IMR-90 (cell line): ENCODE data around the gene DMD. TPM values are rescaled to one million over a fixed set of nuclear protein-coding genes. Genes with fewer than 3 reads are reported as not detected.

ENCODE experiments used
- ATAC-seq: fragments of 200-7000 bp; cut with Tn5 transposase; 2 replicates; pipeline ENCODE4 v1.9.1; 2020; ENCODE audit warnings: low read depth, mild to moderate bottlenecking, moderate library complexity
- BruUV-seq: library from RNA; stranded (reverse); fragments of 400-500 nt; replicated peaks from 2 replicates; lab custom pipeline; 2021; lab: Mats Ljungman, UMichigan
- CTCF ChIA-PET: fragments of 300-600 bp; formaldehyde crosslinking; extraction: SDS; loops from one replicate; lab custom pipeline; 2021; ENCODE audit warnings: antibody characterized with exemption; lab: Yijun Ruan, JAX
- POLR2A ChIA-PET: fragments of 300-600 bp; sonication (Branson Sonifier 250); formaldehyde crosslinking; loops from one replicate; lab custom pipeline; 2022; ENCODE audit warnings: antibody characterized with exemption; ENCODE audit not compliant: unreplicated experiment; lab: Charles Lee
- DNase-seq: peaks from one replicate; pipeline ENCODE4 v3.0.0; 2013
- H2AFZ ChIP-seq: replicated peaks from 2 replicates; pipeline ENCODE3; 2013; ENCODE audit warnings: low read length, mild to moderate bottlenecking; ENCODE audit not compliant: poor library complexity
- H2AK5ac ChIP-seq: 2 replicates; pipeline ENCODE4 v1.6.1; 2013; ENCODE audit warnings: low read depth, low read length, inconsistent platforms
- H2AK9ac ChIP-seq: replicated peaks from 2 replicates; pipeline ENCODE3; 2013; ENCODE audit warnings: mild to moderate bottlenecking, low read depth, low read length, moderate library complexity; ENCODE audit not compliant: poor library complexity
- H2BK120ac ChIP-seq: 2 replicates; pipeline ENCODE4 v1.6.1; 2013; ENCODE audit warnings: low read depth, low read length, inconsistent platforms
- H2BK15ac ChIP-seq: 3 replicates; pipeline ENCODE4 v1.6.1; 2013; ENCODE audit warnings: low read depth, low read length, inconsistent platforms
- H2BK20ac ChIP-seq: 2 replicates; pipeline ENCODE4 v1.6.1; 2013; ENCODE audit warnings: low read depth, mild to moderate bottlenecking, inconsistent platforms, low read length, moderate library complexity
- H2BK5ac ChIP-seq: 2 replicates; pipeline ENCODE4 v1.6.1; 2013; ENCODE audit warnings: mild to moderate bottlenecking, low read depth, low read length, inconsistent platforms; ENCODE audit not compliant: poor library complexity, severe bottlenecking
- H3K14ac ChIP-seq: replicated peaks from 2 replicates; pipeline ENCODE4 v1.6.1; 2013; ENCODE audit warnings: low read depth, low read length, inconsistent platforms
- H3K18ac ChIP-seq: 2 replicates; pipeline ENCODE4 v1.6.1; 2013; ENCODE audit warnings: low read depth, low read length, control low read depth
- H3K23ac ChIP-seq: 2 replicates; pipeline ENCODE4 v1.6.1; 2013; ENCODE audit warnings: low read depth, low read length, inconsistent platforms
- H3K27ac ChIP-seq: 2 replicates; pipeline ENCODE4 v1.5.1; 2013; ENCODE audit warnings: mild to moderate bottlenecking, control low read depth, low read length; ENCODE audit not compliant: insufficient read depth
- H3K27me3 ChIP-seq: 2 replicates; pipeline ENCODE4 v1.6.1; 2013; ENCODE audit warnings: low read length; ENCODE audit not compliant: control insufficient read depth, insufficient read depth
- H3K36me3 ChIP-seq: 2 replicates; pipeline ENCODE4 v1.6.1; 2013; ENCODE audit warnings: low read length, mixed read lengths; ENCODE audit not compliant: control insufficient read depth, insufficient read depth
- H3K4ac ChIP-seq: 2 replicates; pipeline ENCODE4 v1.6.1; 2013; ENCODE audit warnings: low read depth, low read length, inconsistent platforms
- H3K4me1 ChIP-seq: 2 replicates; pipeline ENCODE4 v1.6.1; 2013; ENCODE audit warnings: low read length, mixed read lengths; ENCODE audit not compliant: control insufficient read depth, insufficient read depth
- H3K4me2 ChIP-seq: 2 replicates; pipeline ENCODE4 v1.6.1; 2013; ENCODE audit warnings: low read depth, mild to moderate bottlenecking, control low read depth, low read length, moderate library complexity
- H3K4me3 ChIP-seq: 2 replicates; pipeline ENCODE4 v1.5.1; 2013; ENCODE audit warnings: low read depth, mild to moderate bottlenecking, control low read depth, low read length, moderate library complexity; ENCODE audit not compliant: insufficient read depth
- H3K56ac ChIP-seq: 2 replicates; pipeline ENCODE4 v1.6.1; 2013; ENCODE audit warnings: low read length, inconsistent platforms; ENCODE audit not compliant: insufficient read depth; ENCODE audit errors: extremely low read depth
- H3K79me1 ChIP-seq, 2 experiments: 2 replicates each; pipeline ENCODE4 v1.6.1; 2013; ENCODE audit warnings: low read length in 2 of 2, inconsistent platforms in 1 of 2, low read depth in 1 of 2
- H3K9ac ChIP-seq: 2 replicates; pipeline ENCODE4 v1.6.1; 2013; ENCODE audit warnings: low read depth, low read length, control low read depth
- H3K9me1 ChIP-seq: 2 replicates; pipeline ENCODE4 v1.6.1; 2013; ENCODE audit warnings: low read length, inconsistent platforms; ENCODE audit not compliant: insufficient read depth
- H3K9me3 ChIP-seq: 2 replicates; pipeline ENCODE4 v1.6.1; 2013; ENCODE audit warnings: low read length; ENCODE audit not compliant: control insufficient read depth, insufficient read depth
- H4K20me1 ChIP-seq: 2 replicates; pipeline ENCODE4 v1.6.1; 2013; ENCODE audit warnings: low read length, inconsistent platforms; ENCODE audit not compliant: insufficient read depth
- H4K5ac ChIP-seq: 2 replicates; pipeline ENCODE4 v1.6.1; 2013; ENCODE audit warnings: mild to moderate bottlenecking, low read depth, low read length, control low read depth
- H4K8ac ChIP-seq, 2 experiments: 2 replicates each; pipeline ENCODE4 v1.6.1; 2013; ENCODE audit warnings: low read depth in 2 of 2, low read length in 2 of 2, control low read depth in 1 of 2, inconsistent platforms in 1 of 2
- H4K91ac ChIP-seq: 2 replicates; pipeline ENCODE4 v1.6.1; 2013; ENCODE audit warnings: low read depth, low read length, inconsistent platforms; ENCODE audit not compliant: insufficient read depth
- FOS ChIP-seq: fragments of 150-350 bp; IDR thresholded peaks from 2 replicates; pipeline ENCODE4 v1.6.1; 2016; ENCODE audit warnings: low read depth, low read length
- MAZ ChIP-seq: IDR thresholded peaks from 2 replicates; pipeline ENCODE4 v1.6.1; 2012; ENCODE audit warnings: low read depth, mild to moderate bottlenecking, low read length, improper control_type of control experiment, moderate library complexity, borderline replicate concordance
- SMC3 ChIP-seq: fragments of 150-350 bp; IDR thresholded peaks from 2 replicates; pipeline ENCODE4 v1.6.1; 2016; ENCODE audit warnings: low read depth, mild to moderate bottlenecking, antibody characterized with exemption, low read length, moderate library complexity
- WGBS, 2 experiments: methylation state at CpG; one replicate each; pipeline versions ENCODE4 v1.1.5 to v1.1.7; 2013; ENCODE audit warnings: missing lambda C conversion rate in 2 of 2; ENCODE audit not compliant: insufficient read length in 1 of 2; ENCODE audit errors: extremely low coverage in 2 of 2; 5-methylcytosine and 5-hydroxymethylcytosine counted together
- dilution Hi-C: fragments of 300-500 bp; cut with HindIII; formaldehyde crosslinking; loops from one replicate; pipeline ENCODE4 v1.14.3; 2018; ENCODE audit warnings: low sequenced_read_pairs; ENCODE audit not compliant: unreplicated experiment
- in situ Hi-C: fragments of 300-500 bp; cut with MboI; formaldehyde crosslinking; loops from 3 replicates; pipeline ENCODE4 v1.14.3; 2019; ENCODE audit warnings: low sequenced_read_pairs, inconsistent platforms, mixed read lengths
- intact Hi-C: fragments of 100-400 bp; cut with micrococcal nuclease; formaldehyde crosslinking; loops from 2 replicates; pipeline ENCODE4 v1.10.0; 2022
- polyA plus RNA-seq, 3 experiments: library from polyadenylated mRNA; depleted of rRNA; stranded (reverse); fragments of >200 nt; gene quantifications; 2 replicates each; pipeline ENCODE4 v1.2.3, GENCODE V29; 2012; ENCODE audit warnings: low replicate concordance in 1 of 3
- total RNA-seq: library from RNA; depleted of rRNA; stranded (reverse); fragments of >200 nt; gene quantifications from 2 replicates; pipeline ENCODE4 v1.2.3, GENCODE V29; 2012

DMD gene
- total and polyA plus RNA-seq, 2 of the 4 experiments (the other 2 are of a cell fraction): 6.6 to 11.8 TPM

- Histone ChIP-seq H3K23ac (no peak overlapping the region), H2BK120ac (no peak overlapping the region), H4K91ac (no peak overlapping the region), H4K5ac (no peak overlapping the region), H4K8ac (peak overlapping the region in 1 of 2 experiments; percentile 47; a peak in 1 of 4 replicates), H3K56ac (no peak overlapping the region), H4K20me1 (no peaks in the 10 kb centered on the region), H3K4me1 (no peaks in the 10 kb centered on the region), H2BK15ac (no peak overlapping the region), H3K36me3 (no peaks in the 10 kb centered on the region), H2AK5ac (peak overlapping the region; percentile 35; the same call in 1 of the 2 replicates), H3K4me2 (no peak overlapping the region), H2BK20ac (peak overlapping the region; percentile 62), H3K9me1 (no peaks in the 10 kb centered on the region), H2AK9ac (no peak overlapping the region), H3K9ac (no peak overlapping the region), H3K27ac (no peak overlapping the region), H2AFZ (no peak overlapping the region), H3K9me3 (no peaks in the 10 kb centered on the region), H3K18ac (no peak overlapping the region; the same call in 1 of the 2 replicates), H3K79me1 (no peaks in the 10 kb centered on the region), H3K4me3 (no peak overlapping the region), H3K27me3 (no peaks in the 10 kb centered on the region), H2BK5ac (no peak overlapping the region), H3K14ac (0 out of 2 replicates have a peak overlapping the region, but pooled peaks have one; percentile 45), H3K4ac (peak overlapping the region; percentile 60)
- dilution Hi-C loops (no loop called here), intact Hi-C loops (no loop called here), in situ Hi-C loops (no loop called here)
- ATAC-seq (no peak), DNase-seq (no peak)
- ChIA-PET CTCF (no interaction called here), POLR2A (no interaction called here)
- TF ChIP-seq MAZ (no peak), SMC3 (no peak), FOS (no peak)
- no TSS peak for BruUV-seq
- WGBS, 2 experiments: no CpG with 5 or more reads among the region's 5 CpGs
Measured at GRCh38 chrX:31331928-31332327, 1879.4 kb downstream of the DMD start.
